Vagina (tissue), 2 donors: ENCODE measurements around the gene WDR37. TPM values are rescaled to one million over a fixed set of nuclear protein-coding genes. Genes with fewer than 3 reads are reported as not detected.

Source experiments
- DNase-seq, 2 donors: peaks; one replicate each; pipeline ENCODE4 v3.0.0-alpha.2; 2017; ENCODE audit errors: extremely low spot score in 2 of 2
- H3K27ac ChIP-seq: fragments of 200-600 bp; sonication (generic); one replicate; pipeline ENCODE4 v1.5.1; 2019
- H3K27me3 ChIP-seq: fragments of 200-600 bp; sonication (generic); one replicate; pipeline ENCODE4 v1.5.1; 2019
- H3K36me3 ChIP-seq, 2 donors: fragments of 200-600 bp; sonication (generic); one replicate each; pipeline ENCODE4 v1.5.1; 2017 to 2019
- H3K4me1 ChIP-seq: fragments of 200-600 bp; sonication (generic); one replicate; pipeline ENCODE4 v1.5.1; 2019
- H3K4me3 ChIP-seq, 2 donors: fragments of 200-600 bp; sonication (generic); 1 replicate in 1 of 2; 2 replicates in 1 of 2; pipeline ENCODE4 v1.5.1; 2016 to 2019
- H3K9me3 ChIP-seq: fragments of 200-600 bp; sonication (generic); one replicate; pipeline ENCODE4 v1.5.1; 2019
- CTCF ChIP-seq, 3 experiments: fragments of 450-650 bp in 2 of 3; fragments of 200-600 bp in 1 of 3; sonication (generic) in 1 of 3; IDR thresholded peaks; one replicate each; pipeline ENCODE4 v1.5.1; 2017 to 2019; ENCODE audit warnings: antibody characterized with exemption in 3 of 3, mild to moderate bottlenecking in 2 of 3, moderate library complexity in 2 of 3
- POLR2A ChIP-seq, 2 donors: fragments of 450-650 bp; IDR thresholded peaks; one replicate each; pipeline ENCODE4 v1.6.1; 2017; ENCODE audit warnings: antibody characterized with exemption in 2 of 2, mild to moderate bottlenecking in 2 of 2, moderate library complexity in 2 of 2
- POLR2AphosphoS5 ChIP-seq, 2 donors: sonication (generic); formaldehyde crosslinking; IDR thresholded peaks; one replicate each; pipeline ENCODE4 v1.9.0; 2017; ENCODE audit warnings: antibody characterized with exemption in 2 of 2, mild to moderate bottlenecking in 2 of 2, low read depth in 1 of 2; ENCODE audit not compliant: insufficient read depth in 1 of 2
- intact Hi-C: fragments of 100-400 bp; cut with DNase I; formaldehyde crosslinking; loops from one replicate; pipeline ENCODE4 v1.15.1; 2023
- total RNA-seq: library from RNA; depleted of rRNA; stranded (reverse); fragments of >200 nt; gene quantifications from one replicate; pipeline ENCODE4 v1.2.3, GENCODE V29; 2016

Gene WDR37
- total RNA-seq, 1 donor from 2014 or later, result 16.9 TPM

- no peak for TF ChIP-seq POLR2AphosphoS5 (IDR thresholded peaks at IDR 0.05; ENCODE audit: insufficient read depth in 1 of 2, low read depth in 1 of 2)
- TF ChIP-seq POLR2A (IDR thresholded peaks at IDR 0.05), result no peak
- no peak for TF ChIP-seq CTCF (IDR thresholded peaks at IDR 0.05)
- Histone ChIP-seq H3K4me1 (no peaks in the 10 kb centered on the region), H3K27ac (no peak overlapping the region), H3K9me3 (no peaks in the 10 kb centered on the region), H3K27me3 (no peaks in the 10 kb centered on the region), H3K36me3 (no peaks in the 10 kb centered on the region), H3K4me3 (no peak overlapping the region)
- intact Hi-C loops, result no loop called here
- DNase-seq, result peak in 1 of 2 donors; percentile 64
Measured at GRCh38 chr10:1162481-1163203, 106.5 kb downstream of the WDR37 start.

- H3K27me3 ChIP-seq, result no peaks in the 10 kb centered on the region
- no peak overlapping the region for H3K27ac ChIP-seq
- no peaks in the 10 kb centered on the region for H3K4me1 ChIP-seq
- no peaks in the 10 kb centered on the region for H3K36me3 ChIP-seq
- H3K9me3 ChIP-seq, result no peaks in the 10 kb centered on the region
- DNase-seq, result peak in 1 of 2 donors; percentile 72
- intact Hi-C loops, result no loop called here
- H3K4me3 ChIP-seq, result no peak overlapping the region
- TF ChIP-seq POLR2AphosphoS5 (IDR thresholded peaks at IDR 0.05; ENCODE audit: insufficient read depth in 1 of 2, low read depth in 1 of 2) (no peak), CTCF (IDR thresholded peaks at IDR 0.05) (no peak), POLR2A (IDR thresholded peaks at IDR 0.05) (no peak)
Measured at GRCh38 chr10:1163204-1163660, 107.0 kb downstream of the WDR37 start.

GRCh38 chr10:1163831-1164230 is 107.6 kb downstream of the WDR37 start:
- Histone ChIP-seq H3K27me3 (no peaks in the 10 kb centered on the region), H3K4me1 (no peaks in the 10 kb centered on the region), H3K27ac (no peak overlapping the region), H3K36me3 (no peaks in the 10 kb centered on the region), H3K4me3 (no peak overlapping the region), H3K9me3 (no peaks in the 10 kb centered on the region)
- TF ChIP-seq CTCF (IDR thresholded peaks at IDR 0.05) (no peak), POLR2A (IDR thresholded peaks at IDR 0.05) (no peak)
- intact Hi-C loops, result no loop called here
- DNase-seq, result no peak

GRCh38 chr10:1166101-1166827 is 110.1 kb downstream of the WDR37 start:
- Histone ChIP-seq H3K9me3 (no peaks in the 10 kb centered on the region), H3K4me1 (no peaks in the 10 kb centered on the region), H3K4me3 (no peak overlapping the region), H3K36me3 (no peaks in the 10 kb centered on the region), H3K27me3 (no peaks in the 10 kb centered on the region), H3K27ac (no peak overlapping the region)
- TF ChIP-seq POLR2AphosphoS5 (IDR thresholded peaks at IDR 0.05; ENCODE audit: insufficient read depth in 1 of 2, low read depth in 1 of 2) (no peak), CTCF (IDR thresholded peaks at IDR 0.05) (no peak), POLR2A (IDR thresholded peaks at IDR 0.05) (no peak)
- intact Hi-C loops, result no loop called here
- no peak for DNase-seq

GRCh38 chr10:1166828-1167275 is 110.7 kb downstream of the WDR37 start:
- TF ChIP-seq POLR2A (IDR thresholded peaks at IDR 0.05), result no peak
- no peak for TF ChIP-seq POLR2AphosphoS5 (IDR thresholded peaks at IDR 0.05; ENCODE audit: insufficient read depth in 1 of 2, low read depth in 1 of 2)
- TF ChIP-seq CTCF (IDR thresholded peaks at IDR 0.05), result no peak
- intact Hi-C loops, result no loop called here
- no peak overlapping the region for H3K27ac ChIP-seq
- no peak for DNase-seq
- no peaks in the 10 kb centered on the region for H3K9me3 ChIP-seq
- H3K36me3 ChIP-seq, result no peaks in the 10 kb centered on the region
- H3K4me3 ChIP-seq, result no peak overlapping the region
- no peaks in the 10 kb centered on the region for H3K27me3 ChIP-seq
- H3K4me1 ChIP-seq, result no peaks in the 10 kb centered on the region
